ENCODE results near the gene PDE7B. TPM values are rescaled to one million over a fixed set of nuclear protein-coding genes. Genes with fewer than 3 reads are reported as not detected.

Gene PDE7B
- total RNA-seq, 4 donors from 2014 or later = 2.9 to 23.6 (median 5.2) TPM

- Histone ChIP-seq H3K27ac (no peak overlapping the region), H3K4me1 (peaks cover 0 to 8% (median 0%) of the 10 kb centered on the region in 3 donors), H3K4me3 (no peak overlapping the region), H3K27me3 (no peaks in the 10 kb centered on the region), H3K36me3 (no peaks in the 10 kb centered on the region), H3K9me3 (no peaks in the 10 kb centered on the region)
- no peak for ATAC-seq
- TF ChIP-seq POLR2AphosphoS5 (IDR thresholded peaks at IDR 0.05) = no peak
- no peak for TF ChIP-seq CTCF (IDR thresholded peaks at IDR 0.05)
- no peak for TF ChIP-seq EP300 (IDR thresholded peaks at IDR 0.05)
- no peak for TF ChIP-seq POLR2A (IDR thresholded peaks at IDR 0.05)
- 78 to 90% methylated on average over 5 to 6 of the region's 6 CpGs for WGBS, 2 donors (ENCODE audit: low coverage in 1 of 2)
Observed at GRCh38 chr6:136085370-136086115, 234.0 kb downstream of the PDE7B start.

- Histone ChIP-seq H3K4me1 (peaks cover 0 to 8% (median 0%) of the 10 kb centered on the region in 3 donors), H3K36me3 (no peaks in the 10 kb centered on the region), H3K27ac (no peak overlapping the region), H3K9me3 (no peaks in the 10 kb centered on the region), H3K4me3 (no peak overlapping the region), H3K27me3 (no peaks in the 10 kb centered on the region)
- no peak for ATAC-seq
- WGBS, 2 donors (ENCODE audit: low coverage in 1 of 2) = 67 to 73% methylated on average over 8 of the region's 8 CpGs
- TF ChIP-seq POLR2A (IDR thresholded peaks at IDR 0.05) (no peak), EP300 (IDR thresholded peaks at IDR 0.05) (no peak), CTCF (IDR thresholded peaks at IDR 0.05) (no peak), POLR2AphosphoS5 (IDR thresholded peaks at IDR 0.05) (no peak)
Observed at GRCh38 chr6:136086686-136087085, 235.2 kb downstream of the PDE7B start.

- Histone ChIP-seq H3K36me3 (no peaks in the 10 kb centered on the region), H3K9me3 (no peaks in the 10 kb centered on the region), H3K27me3 (no peaks in the 10 kb centered on the region), H3K4me1 (peaks cover 0 to 6% (median 0%) of the 10 kb centered on the region in 3 donors), H3K4me3 (no peak overlapping the region), H3K27ac (no peak overlapping the region)
- no peak for TF ChIP-seq CTCF (IDR thresholded peaks at IDR 0.05)
- TF ChIP-seq POLR2AphosphoS5 (IDR thresholded peaks at IDR 0.05) = no peak
- no peak for TF ChIP-seq POLR2A (IDR thresholded peaks at IDR 0.05)
- TF ChIP-seq EP300 (IDR thresholded peaks at IDR 0.05) = no peak
- no peak for ATAC-seq
- WGBS, 2 donors (ENCODE audit: low coverage in 1 of 2) = 89 to 94% methylated on average over 6 of the region's 6 CpGs
Observed at GRCh38 chr6:136087986-136088385, 236.5 kb downstream of the PDE7B start.

GRCh38 chr6:136088693-136089092, 237.2 kb downstream of the PDE7B start:
- TF ChIP-seq POLR2A (IDR thresholded peaks at IDR 0.05) = no peak
- no peak for TF ChIP-seq CTCF (IDR thresholded peaks at IDR 0.05)
- no peak for TF ChIP-seq POLR2AphosphoS5 (IDR thresholded peaks at IDR 0.05)
- no peak for TF ChIP-seq EP300 (IDR thresholded peaks at IDR 0.05)
- no peaks in the 10 kb centered on the region for H3K9me3 ChIP-seq
- no peak overlapping the region for H3K27ac ChIP-seq
- H3K4me1 ChIP-seq = no peaks in the 10 kb centered on the region
- H3K4me3 ChIP-seq = no peak overlapping the region
- ATAC-seq = no peak
- WGBS, 2 donors (ENCODE audit: low coverage in 1 of 2) = 85 to 92% methylated on average over 4 to 5 of the region's 5 CpGs
- no peaks in the 10 kb centered on the region for H3K27me3 ChIP-seq
- H3K36me3 ChIP-seq = no peaks in the 10 kb centered on the region

GRCh38 chr6:136089876-136090275, 238.4 kb downstream of the PDE7B start:
- Histone ChIP-seq H3K4me3 (no peak overlapping the region), H3K9me3 (no peaks in the 10 kb centered on the region), H3K4me1 (no peaks in the 10 kb centered on the region), H3K36me3 (no peaks in the 10 kb centered on the region), H3K27me3 (no peaks in the 10 kb centered on the region), H3K27ac (no peak overlapping the region)
- TF ChIP-seq POLR2A (IDR thresholded peaks at IDR 0.05) (no peak), POLR2AphosphoS5 (IDR thresholded peaks at IDR 0.05) (no peak), EP300 (IDR thresholded peaks at IDR 0.05) (no peak), CTCF (IDR thresholded peaks at IDR 0.05) (no peak)
- WGBS, 2 donors (ENCODE audit: low coverage in 1 of 2) = 84 to 93% methylated on average over 4 to 6 of the region's 6 CpGs
- no peak for ATAC-seq
